H9 (cell line): ENCODE measurements around the gene RAB11FIP4. TPM values are rescaled to one million over a fixed set of nuclear protein-coding genes. Genes with fewer than 3 reads are reported as not detected.

Source experiments
- DNase-seq: peaks from one replicate; pipeline ENCODE4 v3.0.0-alpha.2; 2017
- H2AFZ ChIP-seq: one replicate; pipeline ENCODE4 v1.6.1; 2013; ENCODE audit warnings: mild to moderate bottlenecking, low read length, control low read depth, moderate library complexity
- H2AK5ac ChIP-seq: 2 replicates; pipeline ENCODE4 v1.6.1; 2013; ENCODE audit warnings: low read length, control low read depth, mixed read lengths; ENCODE audit not compliant: insufficient read length
- H2BK120ac ChIP-seq: one replicate; pipeline ENCODE4 v1.6.1; 2013; ENCODE audit warnings: low read depth, mild to moderate bottlenecking, low read length, control low read depth, inconsistent platforms; ENCODE audit not compliant: poor library complexity, severe bottlenecking
- H2BK12ac ChIP-seq: 2 replicates; pipeline ENCODE4 v1.6.1; 2013; ENCODE audit warnings: low read length, control low read depth, mixed read lengths, low read depth; ENCODE audit not compliant: insufficient read length
- H2BK15ac ChIP-seq: 2 replicates; pipeline ENCODE4 v1.6.1; 2013; ENCODE audit warnings: low read depth, low read length, control low read depth
- H2BK20ac ChIP-seq: one replicate; pipeline ENCODE4 v1.6.1; 2013; ENCODE audit warnings: low read depth, mild to moderate bottlenecking, low read length, control low read depth, inconsistent platforms; ENCODE audit not compliant: poor library complexity, severe bottlenecking
- H2BK5ac ChIP-seq: 2 replicates; pipeline ENCODE4 v1.6.1; 2013; ENCODE audit warnings: low read length, control low read depth, mixed read lengths; ENCODE audit not compliant: insufficient read length
- H3K14ac ChIP-seq: 2 replicates; pipeline ENCODE4 v1.6.1; 2013; ENCODE audit warnings: low read length, control low read depth; ENCODE audit not compliant: insufficient read depth
- H3K18ac ChIP-seq: 2 replicates; pipeline ENCODE4 v1.6.1; 2013; ENCODE audit warnings: low read depth, mild to moderate bottlenecking, mixed read lengths, low read length, control low read depth; ENCODE audit not compliant: insufficient read length
- H3K23ac ChIP-seq: 2 replicates; pipeline ENCODE4 v1.6.1; 2013; ENCODE audit warnings: low read length, control low read depth, mixed read lengths, low read depth; ENCODE audit not compliant: insufficient read length
- H3K23me2 ChIP-seq: 2 replicates; pipeline ENCODE4 v1.6.1; 2013; ENCODE audit warnings: low read depth, mild to moderate bottlenecking, mixed read lengths, low read length, control low read depth; ENCODE audit not compliant: insufficient read length, poor library complexity, severe bottlenecking
- H3K27ac ChIP-seq: 2 replicates; pipeline ENCODE4 v1.5.1; 2013; ENCODE audit warnings: low read length, control low read depth, mixed read lengths, low read depth; ENCODE audit not compliant: insufficient read length
- H3K27me3 ChIP-seq: 2 replicates; pipeline ENCODE4 v1.6.1; 2013; ENCODE audit warnings: low read length, control low read depth, inconsistent platforms; ENCODE audit not compliant: insufficient read depth
- H3K4ac ChIP-seq: 2 replicates; pipeline ENCODE4 v1.6.1; 2013; ENCODE audit warnings: low read depth, mild to moderate bottlenecking, control low read depth, inconsistent platforms, low read length, moderate library complexity
- H3K4me1 ChIP-seq: 2 replicates; pipeline ENCODE4 v1.6.1; 2013; ENCODE audit warnings: low read length, control low read depth, inconsistent platforms; ENCODE audit not compliant: insufficient read depth
- H3K4me2 ChIP-seq: 2 replicates; pipeline ENCODE4 v1.6.1; 2013; ENCODE audit warnings: low read length, control low read depth, mixed read lengths; ENCODE audit not compliant: insufficient read length, insufficient read depth
- H3K56ac ChIP-seq: 2 replicates; pipeline ENCODE4 v1.6.1; 2013; ENCODE audit warnings: low read depth, mild to moderate bottlenecking, mixed read lengths, low read length, control low read depth; ENCODE audit not compliant: insufficient read length
- H3K79me1 ChIP-seq: 2 replicates; pipeline ENCODE4 v1.6.1; 2013; ENCODE audit warnings: low read depth, mild to moderate bottlenecking, moderate library complexity, low read length, control low read depth, inconsistent platforms; ENCODE audit not compliant: insufficient read depth, poor library complexity, severe bottlenecking
- H3K79me2 ChIP-seq: 2 replicates; pipeline ENCODE4 v1.6.1; 2013; ENCODE audit warnings: low read length, control low read depth, inconsistent platforms; ENCODE audit not compliant: insufficient read depth
- H3K9ac ChIP-seq: 2 replicates; pipeline ENCODE4 v1.6.1; 2013; ENCODE audit warnings: low read length, control low read depth, mixed read lengths; ENCODE audit not compliant: insufficient read length; ENCODE audit errors: extremely low read depth
- H3K9me3 ChIP-seq: one replicate; pipeline ENCODE4 v1.6.1; 2013; ENCODE audit warnings: low read depth, low read length, inconsistent platforms; ENCODE audit not compliant: control insufficient read depth
- H3T11ph ChIP-seq: one replicate; pipeline ENCODE4 v1.6.1; 2013; ENCODE audit warnings: mild to moderate bottlenecking, low read length, control low read depth, inconsistent platforms
- H4K20me1 ChIP-seq: one replicate; pipeline ENCODE4 v1.6.1; 2013; ENCODE audit not compliant: control insufficient read depth, insufficient read length, insufficient read depth
- H4K5ac ChIP-seq: 2 replicates; pipeline ENCODE4 v1.6.1; 2013; ENCODE audit warnings: low read depth, mild to moderate bottlenecking, mixed read lengths, low read length, control low read depth; ENCODE audit not compliant: insufficient read length
- H4K8ac ChIP-seq: replicated peaks from 2 replicates; pipeline ENCODE4 v1.6.1; 2013; ENCODE audit warnings: low read length, control low read depth, mixed read lengths, low read depth; ENCODE audit not compliant: insufficient read length
- H4K91ac ChIP-seq: 2 replicates; pipeline ENCODE4 v1.6.1; 2013; ENCODE audit warnings: low read depth, mild to moderate bottlenecking, moderate library complexity, mixed read lengths, low read length, control low read depth; ENCODE audit not compliant: insufficient read length
- H3K27ac Mint-ChIP-seq, 3 experiments: 2 replicates in 2 of 3; 3 replicates in 1 of 3; pipeline ENCODE4 v1.8.0; 2020 to 2021; ENCODE audit warnings: mixed read lengths in 3 of 3, mild to moderate bottlenecking in 1 of 3, moderate library complexity in 1 of 3
- H3K27me3 Mint-ChIP-seq: 2 replicates; pipeline ENCODE4 v1.8.0; 2021; ENCODE audit warnings: low read depth, mild to moderate bottlenecking, moderate library complexity, mixed read lengths
- H3K36me3 Mint-ChIP-seq, 3 experiments: 2 replicates in 2 of 3; 3 replicates in 1 of 3; pipeline ENCODE4 v1.8.0; 2020 to 2021; ENCODE audit warnings: low read depth in 3 of 3, mixed read lengths in 3 of 3; ENCODE audit not compliant: insufficient read depth in 1 of 3
- H3K4me1 Mint-ChIP-seq, 2 experiments: 2 replicates each; pipeline ENCODE4 v1.8.0; 2020; ENCODE audit warnings: mixed read lengths in 2 of 2
- H3K4me3 Mint-ChIP-seq, 2 experiments: 2 replicates in 1 of 2; 3 replicates in 1 of 2; pipeline ENCODE4 v1.8.0; 2020 to 2021; ENCODE audit warnings: mild to moderate bottlenecking in 2 of 2, mixed read lengths in 2 of 2, moderate library complexity in 1 of 2
- H3K9me3 Mint-ChIP-seq, 2 experiments: 2 replicates in 1 of 2; 3 replicates in 1 of 2; pipeline ENCODE4 v1.8.0; 2020; ENCODE audit warnings: mild to moderate bottlenecking in 2 of 2, mixed read lengths in 2 of 2, moderate library complexity in 1 of 2
- WGBS: extraction: QIAGEN DNeasy Blood & Tissue Kit; methylation state at CpG from one replicate; pipeline ENCODE4 v1.1.7; 2013; ENCODE audit warnings: missing lambda C conversion rate, low lambda C conversion rate, mixed read lengths; ENCODE audit not compliant: insufficient read length; ENCODE audit errors: extremely low coverage; 5-methylcytosine and 5-hydroxymethylcytosine counted together
- total RNA-seq: library from RNA; stranded (reverse); gene quantifications from 2 replicates; pipeline ENCODE4 v1.2.1, GENCODE V29; 2021
- TF ChIP-seq, protein P1 (sequence below): fragments of 200-600 bp; sonication (generic); conservative IDR thresholded peaks from 3 replicates; pipeline ENCODE4 v1.8.0; 2021; ENCODE audit warnings: antibody characterized with exemption, mild to moderate bottlenecking

Gene RAB11FIP4
- total RNA-seq, 1 experiment from 2014 or later = 25.7 TPM

DNA sequence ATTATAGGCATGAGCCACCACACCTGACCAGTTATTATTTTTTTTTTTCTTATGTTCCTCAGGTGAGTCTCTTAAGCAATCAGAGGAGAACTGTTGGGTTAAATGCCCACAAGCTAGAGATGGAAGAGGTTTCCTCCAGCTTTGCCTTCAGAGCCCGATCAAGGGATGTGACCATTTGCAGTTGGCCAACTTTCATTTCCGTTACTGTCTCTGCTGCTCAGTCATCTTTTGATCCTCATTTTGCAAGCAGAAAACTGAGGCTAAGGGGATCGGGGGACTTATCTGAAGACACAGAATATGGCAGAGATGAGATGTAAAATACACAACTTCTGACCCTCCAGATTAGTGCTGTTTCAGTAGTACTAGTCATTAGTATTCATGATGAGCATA, 188.8 kb downstream of the RAB11FIP4 start:
- Histone ChIP-seq H2BK120ac (no peak overlapping the region), H4K8ac (no peak overlapping the region), H3K27me3 (no peaks in the 10 kb centered on the region), H3T11ph (no peak overlapping the region), H3K79me2 (no peaks in the 10 kb centered on the region), H2BK20ac (no peak overlapping the region), H2AFZ (no peak overlapping the region), H3K9ac (no peak overlapping the region), H2BK12ac (no peak overlapping the region), H3K18ac (no peak overlapping the region), H4K91ac (no peak overlapping the region), H2BK15ac (no peak overlapping the region), H2AK5ac (no peak overlapping the region), H3K27ac (no peak overlapping the region), H3K4ac (no peak overlapping the region), H2BK5ac (no peak overlapping the region), H3K14ac (no peak overlapping the region), H3K23ac (no peak overlapping the region), H3K23me2 (no peaks in the 10 kb centered on the region), H3K4me1 (no peaks in the 10 kb centered on the region), H3K4me2 (no peak overlapping the region), H3K79me1 (no peaks in the 10 kb centered on the region), H3K56ac (no peak overlapping the region), H4K5ac (no peak overlapping the region), H3K9me3 (no peaks in the 10 kb centered on the region), H4K20me1 (no peaks in the 10 kb centered on the region)
- no peak for DNase-seq
- H3K9me3 Mint-ChIP-seq = no peaks in the 10 kb centered on the region
- H3K27ac Mint-ChIP-seq = no peak overlapping the region
- no peaks in the 10 kb centered on the region for H3K4me1 Mint-ChIP-seq
- no peaks in the 10 kb centered on the region for H3K36me3 Mint-ChIP-seq
- TF ChIP-seq, protein P1, sequence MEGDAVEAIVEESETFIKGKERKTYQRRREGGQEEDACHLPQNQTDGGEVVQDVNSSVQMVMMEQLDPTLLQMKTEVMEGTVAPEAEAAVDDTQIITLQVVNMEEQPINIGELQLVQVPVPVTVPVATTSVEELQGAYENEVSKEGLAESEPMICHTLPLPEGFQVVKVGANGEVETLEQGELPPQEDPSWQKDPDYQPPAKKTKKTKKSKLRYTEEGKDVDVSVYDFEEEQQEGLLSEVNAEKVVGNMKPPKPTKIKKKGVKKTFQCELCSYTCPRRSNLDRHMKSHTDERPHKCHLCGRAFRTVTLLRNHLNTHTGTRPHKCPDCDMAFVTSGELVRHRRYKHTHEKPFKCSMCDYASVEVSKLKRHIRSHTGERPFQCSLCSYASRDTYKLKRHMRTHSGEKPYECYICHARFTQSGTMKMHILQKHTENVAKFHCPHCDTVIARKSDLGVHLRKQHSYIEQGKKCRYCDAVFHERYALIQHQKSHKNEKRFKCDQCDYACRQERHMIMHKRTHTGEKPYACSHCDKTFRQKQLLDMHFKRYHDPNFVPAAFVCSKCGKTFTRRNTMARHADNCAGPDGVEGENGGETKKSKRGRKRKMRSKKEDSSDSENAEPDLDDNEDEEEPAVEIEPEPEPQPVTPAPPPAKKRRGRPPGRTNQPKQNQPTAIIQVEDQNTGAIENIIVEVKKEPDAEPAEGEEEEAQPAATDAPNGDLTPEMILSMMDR = no peak
- no peaks in the 10 kb centered on the region; the same call in none of the 2 replicates for H3K27me3 Mint-ChIP-seq
- WGBS = no CpG with 5 or more reads among the region's 3 CpGs
- no peak overlapping the region for H3K4me3 Mint-ChIP-seq
